Measurements from ENCODE around the gene MAGI2.

The MAGI2 gene

GRCh38 chr7:78895393-78895792 is 558.1 kb downstream of the MAGI2 start:
- no peak for FAIRE-seq

- no peak for FAIRE-seq
Observed at GRCh38 chr7:78879206-78879605, 574.3 kb downstream of the MAGI2 start.

GRCh38 chr7:78873117-78873516 is 580.4 kb downstream of the MAGI2 start:
- no peak for FAIRE-seq

GRCh38 chr7:78864339-78864738 is 589.1 kb downstream of the MAGI2 start:
- no peak for FAIRE-seq

GRCh38 chr7:78863281-78863680 is 590.2 kb downstream of the MAGI2 start:
- no peak for FAIRE-seq

GRCh38 chr7:78862411-78862900 is 591.0 kb downstream of the MAGI2 start:
- no peak for FAIRE-seq

GRCh38 chr7:78852951-78853350 is 600.5 kb downstream of the MAGI2 start:
- FAIRE-seq, result no peak

GRCh38 chr7:78850093-78850740 is 603.2 kb downstream of the MAGI2 start:
- peak; percentile 30 for FAIRE-seq

GRCh38 chr7:78845155-78845554 is 608.3 kb downstream of the MAGI2 start:
- no peak for FAIRE-seq

GRCh38 chr7:78842068-78842467 is 611.4 kb downstream of the MAGI2 start:
- no peak for FAIRE-seq

- no peak for FAIRE-seq
Observed at GRCh38 chr7:78835897-78836296, 617.6 kb downstream of the MAGI2 start.

- FAIRE-seq, result no peak
Observed at GRCh38 chr7:78828317-78828716, 625.1 kb downstream of the MAGI2 start.

- FAIRE-seq, result no peak
Observed at GRCh38 chr7:78803501-78804127, 649.9 kb downstream of the MAGI2 start.

GRCh38 chr7:78794101-78794500 is 659.4 kb downstream of the MAGI2 start:
- no peak for FAIRE-seq

- no peak for FAIRE-seq
Observed at GRCh38 chr7:78792624-78793023, 660.8 kb downstream of the MAGI2 start.

- FAIRE-seq, result no peak
Observed at GRCh38 chr7:78792006-78792405, 661.5 kb downstream of the MAGI2 start.

- FAIRE-seq, result no peak
Observed at GRCh38 chr7:78788464-78788863, 665.0 kb downstream of the MAGI2 start.

- no peak for FAIRE-seq
Observed at GRCh38 chr7:78787854-78788253, 665.6 kb downstream of the MAGI2 start.

GRCh38 chr7:78786055-78786454 is 667.4 kb downstream of the MAGI2 start:
- FAIRE-seq, result no peak

GRCh38 chr7:78783179-78783962 is 670.1 kb downstream of the MAGI2 start:
- FAIRE-seq, result no peak

GRCh38 chr7:78780560-78780959 is 672.9 kb downstream of the MAGI2 start:
- no peak for FAIRE-seq

GRCh38 chr7:78779788-78780187 is 673.7 kb downstream of the MAGI2 start:
- FAIRE-seq, result no peak

- no peak for FAIRE-seq
Observed at GRCh38 chr7:78777829-78778228, 675.6 kb downstream of the MAGI2 start.

Measured in islet of Langerhans (tissue), 1 donor.